Prostate gland (tissue), 2 donors: Measurements from ENCODE around the gene CUX1.
A peak's percentile ranks its signal among the peaks of the same experiment; 100 is the strongest.

Experiments
- POLR2AphosphoS5 ChIP-seq: sonication (generic); formaldehyde crosslinking; IDR thresholded peaks from one replicate; pipeline ENCODE4 v1.6.1; 2017; ENCODE audit warnings: antibody characterized with exemption
- TF ChIP-seq, protein P1 (sequence below), 4 experiments: fragments of 200-600 bp in 2 of 4; fragments of 450-650 bp in 2 of 4; sonication (generic) in 2 of 4; IDR thresholded peaks; 1 replicate in 3 of 4; 2 replicates in 1 of 4; pipeline ENCODE4 v1.5.1; 2016 to 2019; ENCODE audit warnings: antibody characterized with exemption in 4 of 4, mild to moderate bottlenecking in 2 of 4, moderate library complexity in 2 of 4

DNA sequence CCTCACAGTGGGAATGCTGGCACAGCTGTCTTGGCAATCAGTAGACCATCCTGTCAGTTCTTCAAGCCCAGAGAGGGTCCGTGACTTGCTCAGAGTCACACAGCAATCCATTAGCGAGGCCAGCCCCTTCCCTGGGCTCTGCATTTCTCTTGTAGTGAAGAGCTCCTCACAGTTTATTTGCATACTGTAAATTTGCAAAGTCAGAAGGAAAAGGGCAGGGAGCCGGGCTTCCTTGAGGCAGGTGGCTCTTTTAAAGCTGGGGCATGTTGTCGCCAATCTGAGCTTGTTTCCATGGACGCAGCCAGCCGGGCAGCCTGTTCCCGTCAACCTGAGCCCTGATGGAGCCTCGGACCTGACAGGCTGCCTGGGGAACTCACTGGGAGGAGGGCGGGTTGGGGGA is 123.4 kb downstream of the CUX1 start:
- TF ChIP-seq, protein P1, sequence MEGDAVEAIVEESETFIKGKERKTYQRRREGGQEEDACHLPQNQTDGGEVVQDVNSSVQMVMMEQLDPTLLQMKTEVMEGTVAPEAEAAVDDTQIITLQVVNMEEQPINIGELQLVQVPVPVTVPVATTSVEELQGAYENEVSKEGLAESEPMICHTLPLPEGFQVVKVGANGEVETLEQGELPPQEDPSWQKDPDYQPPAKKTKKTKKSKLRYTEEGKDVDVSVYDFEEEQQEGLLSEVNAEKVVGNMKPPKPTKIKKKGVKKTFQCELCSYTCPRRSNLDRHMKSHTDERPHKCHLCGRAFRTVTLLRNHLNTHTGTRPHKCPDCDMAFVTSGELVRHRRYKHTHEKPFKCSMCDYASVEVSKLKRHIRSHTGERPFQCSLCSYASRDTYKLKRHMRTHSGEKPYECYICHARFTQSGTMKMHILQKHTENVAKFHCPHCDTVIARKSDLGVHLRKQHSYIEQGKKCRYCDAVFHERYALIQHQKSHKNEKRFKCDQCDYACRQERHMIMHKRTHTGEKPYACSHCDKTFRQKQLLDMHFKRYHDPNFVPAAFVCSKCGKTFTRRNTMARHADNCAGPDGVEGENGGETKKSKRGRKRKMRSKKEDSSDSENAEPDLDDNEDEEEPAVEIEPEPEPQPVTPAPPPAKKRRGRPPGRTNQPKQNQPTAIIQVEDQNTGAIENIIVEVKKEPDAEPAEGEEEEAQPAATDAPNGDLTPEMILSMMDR (IDR thresholded peaks at IDR 0.05) = no peak
- peak; percentile 54 for TF ChIP-seq POLR2AphosphoS5
